Hematopoietic multipotent progenitor cell treated with erythropoietin and hydrocortisone succinate and interleukin-3 and kit ligand, for 15 days (in vitro differentiated cells): ENCODE results near the gene PKP4.
A peak's percentile ranks its signal among the peaks of the same experiment; 100 is the strongest.

ENCODE experiments used
- DNase-seq: peaks from one replicate; pipeline ENCODE4 v3.0.0-alpha.2; 2015; ENCODE audit warnings: low spot score

PKP4 gene

DNA sequence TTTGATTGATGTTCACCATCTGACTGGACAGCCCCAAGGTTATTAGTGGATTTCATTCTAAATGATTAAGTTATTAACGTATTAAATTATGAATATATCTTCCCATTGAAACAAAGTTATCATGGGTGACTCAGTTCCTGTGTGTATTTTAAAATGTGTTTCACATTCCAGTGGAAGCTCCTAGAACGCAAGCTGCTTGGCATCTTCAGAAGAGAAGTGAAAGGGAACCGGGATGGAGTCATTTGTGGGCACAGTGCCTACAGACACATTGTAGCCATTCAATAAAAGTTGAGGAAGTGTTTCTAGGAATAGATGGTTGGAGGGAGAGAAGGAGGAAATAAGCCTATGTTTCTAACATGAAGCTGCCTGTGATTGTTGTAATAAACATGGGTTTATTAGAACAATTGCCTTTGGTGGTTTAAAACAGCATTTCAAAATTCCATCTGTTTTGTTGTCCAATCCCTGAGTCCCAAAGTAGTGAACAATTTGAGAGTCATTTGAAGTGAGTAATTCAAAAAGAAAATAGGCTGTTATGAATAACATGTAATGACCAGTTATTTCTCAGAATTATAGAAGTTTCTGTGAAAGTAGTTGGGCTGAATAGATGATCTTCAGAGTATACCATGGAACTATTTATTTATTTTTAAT lies 143.5 kb downstream of the PKP4 start:
- no peak for DNase-seq

GRCh38 chr2:158602027-158602426 lies 145.3 kb downstream of the PKP4 start:
- DNase-seq = peak; percentile 58

DNA sequence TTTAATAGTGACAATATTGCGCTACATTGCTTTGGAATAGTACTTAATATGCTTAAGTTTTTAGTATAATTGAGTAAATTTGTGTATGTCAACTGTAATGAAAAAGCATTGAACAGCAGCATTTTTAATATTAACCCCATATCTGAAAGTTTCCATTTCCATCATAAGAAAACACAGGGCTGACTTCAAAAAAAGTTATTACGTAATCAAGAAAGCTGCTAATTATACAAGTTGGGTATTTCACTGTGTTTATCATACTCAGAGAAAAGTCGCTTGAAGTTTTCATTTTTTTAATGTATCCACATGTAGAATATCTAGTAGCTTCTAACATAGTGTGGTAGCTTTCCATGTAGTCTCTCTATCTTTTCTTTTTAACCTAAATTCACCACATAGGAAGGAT lies 146.5 kb downstream of the PKP4 start:
- peak; percentile 10 for DNase-seq

GRCh38 chr2:158603986-158604385 lies 147.2 kb downstream of the PKP4 start:
- peak; percentile 20 for DNase-seq

GRCh38 chr2:158610059-158610458 lies 153.3 kb downstream of the PKP4 start:
- DNase-seq = no peak

DNA sequence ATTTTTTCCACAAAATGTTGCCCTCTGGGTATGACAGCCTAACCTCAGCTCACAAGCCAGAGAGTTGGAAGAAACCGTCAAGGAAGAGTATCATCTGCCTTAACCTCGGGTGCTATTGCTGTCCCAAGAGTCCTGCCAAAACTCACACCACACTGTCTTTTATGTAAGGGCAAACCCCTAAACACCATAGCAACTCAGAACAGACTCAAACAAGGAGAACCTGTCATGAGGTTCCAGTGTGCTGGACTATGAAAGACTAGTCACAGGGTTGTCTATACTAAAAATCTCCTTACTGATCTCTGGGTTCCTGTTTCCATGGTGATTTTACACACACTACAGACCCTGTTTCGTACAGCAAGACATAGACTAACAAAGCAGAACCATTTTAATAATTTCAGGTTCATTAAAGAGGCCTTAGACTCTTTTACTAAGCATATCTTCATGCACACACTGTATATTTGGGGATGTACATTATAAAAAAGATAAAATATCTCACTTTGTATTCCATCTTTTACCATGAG lies 159.8 kb downstream of the PKP4 start:
- no peak for DNase-seq

DNA sequence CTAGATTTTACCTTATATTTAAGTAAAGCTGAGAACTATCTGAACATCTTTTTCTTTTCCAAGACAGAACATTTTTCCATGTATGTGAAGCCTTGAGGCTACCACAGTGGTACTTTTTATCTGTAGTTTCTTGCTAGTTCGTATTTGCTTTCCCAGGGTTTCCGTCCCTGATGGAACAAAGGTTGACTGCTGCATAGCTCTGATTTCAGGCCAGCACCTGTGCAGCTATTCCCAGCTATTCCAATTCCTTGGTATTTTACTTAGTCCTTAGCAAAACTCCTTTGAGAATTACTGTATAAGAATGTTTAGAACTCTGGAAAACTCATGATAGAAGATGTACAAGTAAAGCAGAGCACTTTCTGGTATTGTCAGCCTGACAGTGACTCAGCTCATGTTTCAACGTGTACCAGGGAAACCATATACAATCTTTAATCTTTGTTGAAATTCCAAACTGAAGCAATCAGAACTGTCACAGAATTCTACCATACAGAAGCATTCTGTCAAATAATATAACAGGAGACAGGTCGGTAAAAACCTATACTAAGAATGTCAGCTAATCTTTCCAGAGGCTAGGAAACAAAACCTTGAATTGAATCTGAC lies 162.2 kb downstream of the PKP4 start:
- no peak for DNase-seq

GRCh38 chr2:158619496-158619895 lies 162.7 kb downstream of the PKP4 start:
- no peak for DNase-seq

GRCh38 chr2:158620656-158621055 lies 163.9 kb downstream of the PKP4 start:
- DNase-seq = no peak

- DNase-seq = no peak
Observed at GRCh38 chr2:158624071-158624667, 167.4 kb downstream of the PKP4 start.

GRCh38 chr2:158624961-158625360 lies 168.2 kb downstream of the PKP4 start:
- DNase-seq = no peak

DNA sequence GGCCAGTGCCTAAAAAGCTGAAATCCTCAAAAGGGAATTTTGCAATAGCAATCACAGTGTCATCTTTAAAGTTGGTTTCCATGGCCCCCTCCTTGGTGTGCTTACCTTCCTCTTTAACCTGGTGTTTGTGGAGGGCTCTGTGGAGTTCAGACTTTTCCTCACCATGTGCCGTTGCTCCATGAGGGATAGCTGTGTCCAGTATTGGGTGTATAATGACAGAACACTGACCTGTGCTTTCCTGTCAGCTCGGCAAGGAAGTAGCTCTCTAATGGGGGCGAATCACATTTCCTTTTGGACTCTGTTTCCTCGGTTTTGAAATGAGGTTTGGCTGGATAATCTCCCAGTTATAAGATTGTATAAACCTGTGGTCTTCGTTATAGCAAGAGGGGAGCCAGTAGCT lies 172.4 kb downstream of the PKP4 start:
- DNase-seq = no peak

DNA sequence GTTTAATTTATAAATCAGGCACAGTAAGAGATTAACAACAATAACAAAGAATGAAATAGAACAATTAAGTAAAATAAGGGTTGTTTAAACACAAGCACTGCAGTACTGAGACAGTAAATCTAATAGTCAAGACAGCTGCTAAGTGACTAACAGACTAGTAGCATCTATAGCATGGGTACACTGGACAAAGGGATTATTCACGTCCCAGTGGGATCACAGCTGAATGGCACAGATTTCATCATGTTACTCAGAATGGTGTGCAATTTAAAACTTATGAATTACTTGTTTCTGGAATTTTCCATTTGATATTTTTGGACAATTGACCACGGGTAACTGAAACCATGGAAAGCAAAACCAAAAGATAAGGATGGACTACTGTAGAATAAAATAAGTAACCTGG lies 176.5 kb downstream of the PKP4 start:
- DNase-seq = no peak

DNA sequence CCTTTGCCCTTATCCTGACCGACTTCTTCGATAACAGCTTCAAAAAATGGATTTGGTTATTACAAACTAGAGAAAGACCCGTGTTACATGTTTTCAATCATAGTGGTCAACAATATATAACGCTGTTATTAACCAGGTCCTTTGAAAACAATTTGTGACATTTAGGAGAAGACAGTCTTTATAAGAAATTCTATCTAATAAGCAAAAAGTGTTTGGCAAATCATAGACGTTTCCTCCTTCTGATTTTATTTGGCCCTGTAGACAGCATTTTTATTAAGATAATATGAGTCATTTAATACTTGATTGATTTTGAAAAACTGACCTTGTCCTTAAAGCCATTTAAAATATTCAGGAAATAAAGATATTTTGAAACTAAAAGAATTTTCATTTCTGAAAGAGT lies 177.9 kb downstream of the PKP4 start:
- DNase-seq = no peak

- no peak for DNase-seq
Observed at GRCh38 chr2:158635961-158636601, 179.3 kb downstream of the PKP4 start.

- DNase-seq = no peak
Observed at GRCh38 chr2:158637357-158637756, 180.6 kb downstream of the PKP4 start.

GRCh38 chr2:158644139-158644538 lies 187.4 kb downstream of the PKP4 start:
- DNase-seq = no peak

- DNase-seq = no peak
Observed at GRCh38 chr2:158645299-158645698, 188.5 kb downstream of the PKP4 start.

DNA sequence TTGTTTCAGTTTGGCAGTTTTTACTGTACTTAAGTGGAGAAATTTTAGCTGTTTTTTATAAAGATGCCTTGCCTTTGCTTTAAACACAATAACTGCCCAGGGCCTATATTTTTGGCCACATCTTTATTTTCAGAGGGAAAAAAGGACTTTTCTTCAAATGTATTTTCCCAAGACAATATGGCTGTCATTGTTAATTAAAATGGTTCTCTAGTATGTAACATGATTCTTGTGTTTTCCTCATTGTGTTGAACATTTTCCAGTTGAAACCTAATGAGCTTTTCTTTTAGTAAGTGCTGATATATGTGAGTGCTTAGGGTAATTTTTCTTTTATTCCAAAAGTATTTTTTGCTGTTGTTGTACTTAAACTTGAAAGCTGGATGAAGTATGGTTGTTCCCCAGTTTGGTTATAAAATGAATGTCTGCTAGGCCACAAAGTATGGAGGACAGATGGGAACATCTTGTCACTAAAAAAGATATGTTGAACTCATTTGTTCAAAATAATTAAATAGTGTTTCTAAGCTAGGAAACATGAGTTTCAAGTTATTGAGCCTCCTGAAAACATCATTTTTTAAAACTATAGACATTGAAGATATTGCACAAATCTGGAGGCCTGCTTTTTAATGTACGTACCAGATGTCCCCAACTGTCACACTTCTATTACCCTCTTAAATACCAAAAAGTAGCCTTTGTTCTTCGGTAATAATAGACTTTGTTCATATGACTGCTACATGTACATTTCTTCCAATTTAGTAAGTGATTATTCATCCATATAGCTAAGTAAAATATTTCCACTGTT lies 190.9 kb downstream of the PKP4 start:
- no peak for DNase-seq

- no peak for DNase-seq
Observed at GRCh38 chr2:158649846-158650245, 193.1 kb downstream of the PKP4 start.

DNA sequence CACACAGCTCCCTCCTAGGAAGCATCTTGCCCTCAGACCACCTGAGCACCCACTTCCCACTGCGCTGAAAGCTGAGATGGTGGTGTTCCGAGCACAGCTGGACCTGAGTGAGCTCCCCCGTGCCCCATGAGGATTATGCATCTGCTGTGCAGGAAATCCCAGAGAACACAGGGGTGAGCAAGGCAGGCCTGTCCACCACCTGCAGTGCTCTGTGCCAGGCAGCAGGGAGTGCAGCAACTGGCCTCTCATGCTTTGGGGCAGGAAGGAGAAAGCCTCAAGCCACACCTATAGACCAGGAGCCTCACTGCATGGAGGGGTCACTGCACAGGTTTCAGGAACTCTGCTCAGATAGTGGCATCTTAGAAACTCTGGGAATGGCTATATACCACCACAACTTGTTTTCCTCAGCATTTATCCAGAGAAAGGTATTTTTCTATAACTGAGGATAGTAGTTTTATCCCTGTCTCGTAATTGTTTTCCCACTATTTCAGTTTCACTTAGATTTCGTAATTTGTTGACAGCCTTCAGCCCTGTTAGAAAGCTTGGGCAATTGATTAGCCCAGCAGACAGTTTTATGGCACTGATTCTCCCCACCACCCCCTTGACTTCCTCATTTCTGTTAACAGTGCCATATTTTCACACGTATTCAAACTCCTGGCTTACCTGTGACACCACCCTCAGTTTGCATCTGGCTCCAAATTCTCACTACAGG lies 194.1 kb downstream of the PKP4 start:
- DNase-seq = no peak
